Central memory CD8-positive, alpha-beta T cell (primary cell): ENCODE data around the gene PRR29.
"Not testable (repeated sequence)": the region's sequence is repeated elsewhere in the genome, so short reads cannot be mapped to it uniquely, and the experiment has no call there.

Experiments used
- ATAC-seq: fragments of 150-1000 bp; cut with Tn5 transposase; replicated peaks from 2 replicates; pipeline ENCODE4 v1.10.0; 2022; ENCODE audit warnings: mild to moderate bottlenecking, moderate FRiP score, moderate number of reproducible peaks; ENCODE audit not compliant: poor library complexity, severe bottlenecking; ENCODE audit errors: extremely low read depth
- DNase-seq, 2 donors: peaks; one replicate each; pipeline ENCODE4 v3.0.0; 2021; ENCODE audit warnings: low spot score in 2 of 2
- H3K27ac Mint-ChIP-seq: one replicate; pipeline ENCODE4 v1.8.0; 2022; ENCODE audit warnings: low read depth, mild to moderate bottlenecking, moderate library complexity, mixed read lengths
- H3K27me3 Mint-ChIP-seq: one replicate; pipeline ENCODE4 v1.8.0; 2022; ENCODE audit warnings: mixed read lengths
- H3K36me3 Mint-ChIP-seq: one replicate; pipeline ENCODE4 v1.8.0; 2022; ENCODE audit warnings: mild to moderate bottlenecking, moderate library complexity, mixed read lengths; ENCODE audit not compliant: insufficient read depth
- H3K4me1 Mint-ChIP-seq: one replicate; pipeline ENCODE4 v1.8.0; 2022; ENCODE audit warnings: mixed read lengths
- H3K4me3 Mint-ChIP-seq: one replicate; pipeline ENCODE4 v1.8.0; 2022; ENCODE audit warnings: mild to moderate bottlenecking, moderate library complexity, mixed read lengths
- H3K9me3 Mint-ChIP-seq: one replicate; pipeline ENCODE4 v1.8.0; 2022; ENCODE audit warnings: mixed read lengths

PRR29 gene

DNA sequence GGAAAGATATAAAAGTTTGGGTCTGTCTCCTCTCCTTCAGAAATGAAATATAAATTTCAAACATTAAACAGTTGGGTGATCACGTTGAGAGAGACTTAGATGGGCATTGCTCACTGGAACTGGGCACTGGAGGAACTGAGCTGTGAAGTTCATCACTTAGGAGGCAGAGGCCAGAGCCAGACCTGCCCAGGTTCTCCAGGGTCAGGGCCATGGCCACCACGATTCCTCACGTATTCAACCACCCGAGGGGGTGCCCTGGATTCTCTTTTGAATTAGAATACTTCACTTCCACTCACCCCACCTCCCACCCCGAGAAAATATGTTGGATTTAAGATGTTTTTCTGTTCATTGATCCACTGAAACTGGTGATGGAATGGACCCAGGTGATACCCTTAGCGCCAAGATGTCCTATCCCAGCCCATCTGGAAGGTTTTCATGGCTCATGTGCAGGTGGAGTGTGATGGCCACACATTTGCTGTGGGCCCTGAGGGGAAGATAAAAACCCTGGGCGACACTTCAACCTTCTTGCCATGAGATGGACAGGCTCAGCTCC, 6.1 kb downstream of the PRR29 start:
- H3K4me1 Mint-ChIP-seq, result peaks cover 29% of the 10 kb centered on the region

GRCh38 chr17:64004903-64005733, 7.0 kb downstream of the PRR29 start:
- H3K27ac Mint-ChIP-seq, result peak overlapping the region; percentile 71
- peaks cover 31% of the 10 kb centered on the region for H3K4me1 Mint-ChIP-seq
- no peaks in the 10 kb centered on the region for H3K9me3 Mint-ChIP-seq
- ATAC-seq (no peak), DNase-seq (no peak)
- H3K4me3 Mint-ChIP-seq, result no peak overlapping the region
- no peaks in the 10 kb centered on the region for H3K27me3 Mint-ChIP-seq
- H3K36me3 Mint-ChIP-seq, result peaks cover 31% of the 10 kb centered on the region

More for the DNA sequence above, 6.1 kb downstream of the PRR29 start:
- Mint-ChIP-seq H3K9me3 (no peaks in the 10 kb centered on the region), H3K27ac (no peak overlapping the region), H3K27me3 (no peaks in the 10 kb centered on the region), H3K36me3 (peaks cover 27% of the 10 kb centered on the region), H3K4me3 (no peak overlapping the region)
- DNase-seq (no peak), ATAC-seq (no peak)

DNA sequence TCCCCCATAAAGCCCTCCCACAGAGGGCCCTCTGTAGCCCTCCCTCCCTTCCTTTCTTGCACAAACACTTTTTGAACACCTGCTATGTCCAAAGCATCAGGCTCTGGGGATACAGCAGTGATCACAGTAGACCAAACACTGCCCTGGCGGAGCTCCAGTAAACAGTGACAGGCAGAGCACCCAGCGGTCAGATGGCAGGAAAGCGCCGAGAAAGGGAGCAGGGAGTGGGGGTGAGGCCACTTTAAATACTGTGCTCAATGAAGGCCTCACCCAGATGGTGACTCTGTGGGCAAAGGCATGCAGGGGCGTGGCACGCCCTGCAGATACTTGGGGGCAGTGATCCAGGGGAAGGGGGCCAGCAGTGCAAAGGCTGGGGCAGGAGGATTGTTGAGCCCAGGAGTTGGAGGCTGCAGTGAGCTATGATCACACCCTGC, 7.6 kb downstream of the PRR29 start:
- no peak for ATAC-seq
- DNase-seq, result no peak
- H3K36me3 Mint-ChIP-seq, result peaks cover 32% of the 10 kb centered on the region
- H3K9me3 Mint-ChIP-seq, result no peaks in the 10 kb centered on the region
- H3K27me3 Mint-ChIP-seq, result no peaks in the 10 kb centered on the region
- no peak overlapping the region for H3K4me3 Mint-ChIP-seq
- H3K27ac Mint-ChIP-seq, result peak overlapping the region; percentile 71
- peaks cover 31% of the 10 kb centered on the region for H3K4me1 Mint-ChIP-seq

DNA sequence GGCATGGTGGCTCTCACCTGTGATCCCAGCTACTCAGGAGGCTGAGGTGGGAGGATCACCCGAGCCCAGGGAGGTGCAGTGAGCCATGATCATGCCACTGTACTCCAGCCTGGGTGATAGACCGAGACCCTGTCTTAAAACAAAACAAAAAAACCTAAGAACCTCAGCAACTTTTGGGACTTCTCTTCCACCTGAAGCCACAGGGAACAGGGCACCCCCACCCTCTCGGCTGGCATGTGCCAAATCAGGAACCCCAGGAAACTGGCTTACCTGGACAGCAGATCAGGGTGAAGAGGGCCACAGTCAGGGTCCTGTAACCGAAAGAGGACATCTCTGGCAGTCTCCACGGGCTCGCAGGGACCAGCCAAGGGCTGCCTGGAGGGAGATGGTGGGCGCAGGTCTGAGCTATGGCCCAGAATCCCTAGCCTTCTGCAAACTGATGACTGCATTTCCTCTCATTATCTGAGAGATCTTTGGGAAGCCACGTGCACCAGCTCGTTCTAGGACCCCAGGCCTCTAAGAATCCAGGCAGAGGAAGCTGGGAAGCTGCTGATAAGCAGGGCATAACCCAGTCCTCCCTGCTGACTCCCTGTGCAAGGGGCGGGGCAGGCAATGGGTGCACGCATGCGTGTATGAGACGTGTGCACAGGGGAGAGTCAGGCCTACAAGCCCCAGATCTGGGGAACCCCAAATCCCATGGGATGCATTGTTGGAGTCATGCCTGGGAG, 8.4 kb downstream of the PRR29 start:
- DNase-seq (no peak), ATAC-seq (no peak)
- peaks cover 38% of the 10 kb centered on the region for H3K4me1 Mint-ChIP-seq
- peaks cover 38% of the 10 kb centered on the region for H3K36me3 Mint-ChIP-seq
- no peak overlapping the region for H3K27ac Mint-ChIP-seq
- no peaks in the 10 kb centered on the region for H3K27me3 Mint-ChIP-seq
- H3K4me3 Mint-ChIP-seq, result no peak overlapping the region
- no peaks in the 10 kb centered on the region for H3K9me3 Mint-ChIP-seq

DNA sequence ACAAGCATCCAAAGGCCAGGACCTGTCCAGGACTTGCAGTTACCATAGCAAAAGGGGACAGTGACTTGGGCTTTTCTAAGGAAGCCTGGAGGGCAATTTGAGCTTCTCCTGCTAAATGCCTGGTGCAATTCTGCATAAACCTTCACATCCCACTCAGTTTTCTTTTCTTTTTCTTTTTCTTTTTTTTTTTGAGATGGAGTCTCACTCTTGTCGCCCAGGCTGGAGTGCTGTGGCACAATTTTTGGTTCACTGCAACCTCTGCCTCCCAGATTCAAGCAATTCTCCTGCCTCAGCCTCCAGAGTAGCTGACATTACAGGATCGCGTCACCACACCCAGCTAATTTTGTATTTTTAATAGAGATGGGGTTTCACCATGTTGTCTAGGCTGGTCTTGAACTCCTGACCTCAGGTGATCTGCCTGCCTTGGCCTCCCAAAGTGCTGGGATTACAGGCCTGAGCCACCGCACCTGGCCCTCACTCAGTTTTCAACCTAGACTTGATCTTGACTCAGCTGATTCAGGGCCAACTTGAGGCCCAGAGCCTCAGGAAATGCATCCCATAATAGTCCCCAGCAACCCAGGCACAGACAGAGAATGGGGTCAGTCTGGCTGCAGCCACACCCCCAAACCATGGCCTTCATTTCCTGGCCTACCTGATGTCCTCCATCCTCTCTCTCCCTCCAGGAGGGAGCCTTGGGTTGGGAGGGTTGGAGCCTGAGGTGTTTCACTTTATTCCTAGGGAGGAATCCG, 9.1 kb downstream of the PRR29 start:
- ATAC-seq, H3K9me3 Mint-ChIP-seq, H3K27me3 Mint-ChIP-seq, H3K4me3 Mint-ChIP-seq, DNase-seq: not testable (repeated sequence)
- peak overlapping the region; percentile 76 for H3K27ac Mint-ChIP-seq
- peaks cover 41% of the 10 kb centered on the region for H3K36me3 Mint-ChIP-seq
- H3K4me1 Mint-ChIP-seq, result peaks cover 43% of the 10 kb centered on the region

GRCh38 chr17:64007838-64008282, 9.7 kb downstream of the PRR29 start:
- DNase-seq (no peak), ATAC-seq (no peak)
- no peaks in the 10 kb centered on the region for H3K27me3 Mint-ChIP-seq
- H3K9me3 Mint-ChIP-seq, result no peaks in the 10 kb centered on the region
- peaks cover 43% of the 10 kb centered on the region for H3K36me3 Mint-ChIP-seq
- peak overlapping the region; percentile 76 for H3K27ac Mint-ChIP-seq
- peaks cover 43% of the 10 kb centered on the region for H3K4me1 Mint-ChIP-seq
- no peak overlapping the region for H3K4me3 Mint-ChIP-seq

DNA sequence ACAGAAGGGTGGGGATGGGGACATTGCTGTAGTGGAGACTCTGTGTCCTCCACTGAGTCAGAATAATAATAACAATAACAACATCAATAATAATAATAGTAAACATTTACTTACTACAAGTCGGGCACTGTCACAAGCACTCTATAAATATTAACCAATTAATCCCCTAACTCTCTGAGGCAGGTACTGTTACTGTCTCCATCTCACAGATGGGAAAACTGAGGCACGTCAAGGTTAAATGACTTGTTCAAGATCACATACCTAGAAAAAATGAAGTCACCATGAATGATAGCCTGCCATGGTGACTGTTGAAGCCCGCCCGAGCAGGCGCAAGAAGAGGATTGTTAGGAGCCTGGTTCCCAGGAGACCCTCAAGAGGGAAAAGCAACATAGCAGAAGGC, 10.2 kb downstream of the PRR29 start:
- DNase-seq (no peak), ATAC-seq (no peak)
- peak overlapping the region; percentile 76 for H3K27ac Mint-ChIP-seq
- H3K4me3 Mint-ChIP-seq, result no peak overlapping the region
- no peaks in the 10 kb centered on the region for H3K9me3 Mint-ChIP-seq
- peaks cover 43% of the 10 kb centered on the region for H3K4me1 Mint-ChIP-seq
- H3K27me3 Mint-ChIP-seq, result no peaks in the 10 kb centered on the region
- peaks cover 39% of the 10 kb centered on the region for H3K36me3 Mint-ChIP-seq

GRCh38 chr17:64008830-64009229, 10.7 kb downstream of the PRR29 start:
- Mint-ChIP-seq H3K4me1 (peaks cover 44% of the 10 kb centered on the region), H3K27me3 (no peaks in the 10 kb centered on the region), H3K36me3 (peaks cover 34% of the 10 kb centered on the region), H3K9me3 (no peaks in the 10 kb centered on the region), H3K27ac (no peak overlapping the region), H3K4me3 (peak overlapping the region; percentile 14)
- no peak for ATAC-seq
- no peak for DNase-seq

DNA sequence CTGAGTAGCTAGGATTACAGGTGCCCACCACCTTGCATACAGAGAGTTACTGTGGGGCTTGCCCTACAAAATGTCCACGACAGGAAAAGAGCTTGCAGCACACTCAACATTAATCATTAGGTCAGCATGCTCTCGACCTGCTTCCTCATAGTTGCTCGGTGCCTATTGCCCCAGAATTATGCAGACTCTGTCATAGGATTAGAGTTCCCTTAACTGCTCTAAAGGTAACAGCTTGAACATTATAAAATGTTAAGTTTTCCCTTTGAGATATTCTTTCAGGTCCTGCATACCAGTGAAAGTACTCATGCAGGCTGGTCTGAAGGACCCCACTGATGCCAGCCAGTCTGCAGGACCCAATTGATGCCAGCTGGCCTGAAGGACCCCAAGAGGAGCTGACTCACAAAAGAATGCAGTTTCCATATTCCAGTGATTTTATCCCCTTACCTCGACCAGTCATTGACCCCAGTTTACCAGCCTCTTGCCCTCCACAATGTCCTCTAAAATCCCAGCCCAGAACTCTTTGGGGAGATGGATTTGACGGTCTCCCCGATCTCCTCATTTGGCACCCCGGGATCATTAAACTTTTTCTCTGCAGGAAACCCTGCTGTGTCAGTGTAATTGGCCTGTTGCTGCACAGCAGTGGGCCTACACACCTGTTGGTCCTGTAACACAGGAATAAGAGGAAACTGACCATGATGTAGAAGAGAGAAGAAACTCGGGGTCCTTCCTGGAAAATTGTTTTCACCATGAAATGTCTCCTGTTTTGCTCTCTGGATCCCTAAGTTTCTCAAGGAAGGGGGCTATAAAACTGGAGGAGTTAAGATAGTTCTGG, 11.6 kb downstream of the PRR29 start:
- DNase-seq (no peak), ATAC-seq (no peak)
- H3K36me3 Mint-ChIP-seq, result peaks cover 31% of the 10 kb centered on the region
- H3K27me3 Mint-ChIP-seq, result no peaks in the 10 kb centered on the region
- H3K27ac Mint-ChIP-seq, result peak overlapping the region; percentile 19
- H3K4me3 Mint-ChIP-seq, result no peak overlapping the region
- H3K4me1 Mint-ChIP-seq, result peaks cover 53% of the 10 kb centered on the region
- H3K9me3 Mint-ChIP-seq, result no peaks in the 10 kb centered on the region

DNA sequence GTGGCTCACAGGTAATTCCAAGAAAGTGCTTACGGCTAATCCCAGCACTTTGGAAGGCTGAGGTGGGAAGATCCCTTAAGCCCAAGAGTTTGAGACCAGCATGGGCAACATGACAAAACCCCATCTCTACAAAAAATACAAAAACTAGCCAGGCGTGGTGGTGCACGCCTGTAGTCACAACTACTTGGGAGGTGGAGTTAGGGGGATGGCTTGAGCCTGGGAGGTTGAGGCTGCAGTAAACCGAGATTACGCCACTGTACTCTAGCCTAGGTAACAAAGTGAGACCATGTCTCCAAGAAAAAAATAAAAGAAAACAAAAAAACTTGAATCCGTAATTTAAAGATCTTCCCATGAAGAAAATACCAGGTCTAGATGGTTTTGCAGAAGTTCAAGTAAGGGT, 17.3 kb downstream of the PRR29 start:
- no peaks in the 10 kb centered on the region for H3K9me3 Mint-ChIP-seq
- peak overlapping the region; percentile 100 for H3K27ac Mint-ChIP-seq
- DNase-seq (no peak), ATAC-seq (no peak)
- peaks cover 29% of the 10 kb centered on the region for H3K36me3 Mint-ChIP-seq
- H3K4me3 Mint-ChIP-seq, result peak overlapping the region; percentile 87
- peaks cover 71% of the 10 kb centered on the region for H3K4me1 Mint-ChIP-seq
- H3K27me3 Mint-ChIP-seq, result no peaks in the 10 kb centered on the region

DNA sequence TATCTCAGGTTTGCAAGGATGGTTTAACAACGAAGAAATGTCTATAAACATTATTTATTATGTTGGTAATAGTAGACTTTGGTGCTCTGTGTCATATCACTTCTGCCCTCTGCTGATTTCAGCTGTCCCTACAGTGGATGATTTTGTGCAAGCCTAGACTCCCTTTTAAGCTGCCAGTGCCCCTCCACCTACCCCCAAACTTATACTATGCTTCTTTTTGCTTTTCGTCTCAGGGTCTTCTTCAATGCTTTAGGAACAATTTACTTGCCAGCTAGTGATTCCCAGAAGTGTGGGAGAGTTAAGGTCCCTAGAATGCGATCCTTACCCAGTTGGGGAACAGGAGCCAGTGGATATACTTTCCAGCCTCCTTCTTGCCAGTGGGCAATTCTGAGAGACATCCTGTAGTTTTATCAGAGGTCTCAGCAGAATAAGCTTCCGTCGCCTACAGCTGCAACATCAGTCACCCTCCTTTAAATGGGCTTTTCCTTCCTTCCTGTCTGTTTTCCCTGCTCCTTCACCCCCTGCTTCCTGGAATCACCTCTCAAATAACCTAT, 18.2 kb downstream of the PRR29 start:
- no peaks in the 10 kb centered on the region for H3K27me3 Mint-ChIP-seq
- H3K9me3 Mint-ChIP-seq, result no peaks in the 10 kb centered on the region
- H3K4me1 Mint-ChIP-seq, result peaks cover 66% of the 10 kb centered on the region
- DNase-seq, result no peak
- H3K4me3 Mint-ChIP-seq, result peak overlapping the region; percentile 87
- peaks cover 30% of the 10 kb centered on the region for H3K36me3 Mint-ChIP-seq
- ATAC-seq, result no peak
- H3K27ac Mint-ChIP-seq, result peak overlapping the region; percentile 100
